ENCODE measurements around the gene EGF.
A peak's percentile ranks its signal among the peaks of the same experiment; 100 is the strongest.

The EGF gene

GRCh38 chr4:109981936-109982335 lies 69.3 kb downstream of the EGF start:
- Mint-ChIP-seq H3K27me3 (ENCODE audit: low read depth) (peaks cover 29% of the 10 kb centered on the region), H3K9me3 (no peaks in the 10 kb centered on the region), H3K36me3 (ENCODE audit: low read depth) (no peaks in the 10 kb centered on the region), H3K4me1 (ENCODE audit: low read depth) (no peaks in the 10 kb centered on the region), H3K27ac (no peak overlapping the region), H3K4me3 (no peak overlapping the region)
- DNase-seq (ENCODE audit: low spot score) = no peak

DNA sequence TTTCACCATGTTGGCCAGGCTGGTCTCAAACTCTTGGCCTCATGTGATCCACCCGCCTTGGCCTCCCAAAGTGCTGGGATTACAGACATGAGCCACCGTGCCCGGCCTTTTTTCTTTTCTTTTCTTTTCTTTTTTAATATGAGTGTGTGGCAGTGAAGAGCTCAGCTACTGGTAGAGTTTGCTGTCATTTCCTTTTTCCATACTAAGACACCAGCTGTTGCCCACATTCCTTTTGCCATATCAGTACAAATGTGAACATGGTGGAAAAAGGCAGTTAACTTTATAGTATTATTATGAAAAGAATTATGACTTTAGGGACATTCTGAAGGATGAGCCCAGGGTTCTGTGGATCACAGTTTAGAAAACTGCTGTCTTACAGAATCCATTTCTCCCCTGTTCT lies 69.8 kb downstream of the EGF start:
- no peak overlapping the region for H3K27ac Mint-ChIP-seq
- no peak for DNase-seq (ENCODE audit: low spot score)
- no peaks in the 10 kb centered on the region for H3K9me3 Mint-ChIP-seq
- no peaks in the 10 kb centered on the region for H3K36me3 Mint-ChIP-seq (ENCODE audit: low read depth)
- H3K4me3 Mint-ChIP-seq = no peak overlapping the region
- H3K4me1 Mint-ChIP-seq (ENCODE audit: low read depth) = no peaks in the 10 kb centered on the region
- peaks cover 29% of the 10 kb centered on the region for H3K27me3 Mint-ChIP-seq (ENCODE audit: low read depth)

- Mint-ChIP-seq H3K27ac (no peak overlapping the region), H3K4me1 (ENCODE audit: low read depth) (peaks cover 3% of the 10 kb centered on the region), H3K9me3 (no peaks in the 10 kb centered on the region), H3K27me3 (ENCODE audit: low read depth) (peaks cover 12% of the 10 kb centered on the region), H3K36me3 (ENCODE audit: low read depth) (no peaks in the 10 kb centered on the region), H3K4me3 (no peak overlapping the region)
- no peak for DNase-seq (ENCODE audit: low spot score)
Observed at GRCh38 chr4:109985993-109986974, 73.6 kb downstream of the EGF start.

GRCh38 chr4:109989044-109989443 lies 76.4 kb downstream of the EGF start:
- H3K4me3 Mint-ChIP-seq = no peak overlapping the region
- DNase-seq (ENCODE audit: low spot score) = no peak

GRCh38 chr4:109989618-109990017 lies 76.9 kb downstream of the EGF start:
- Mint-ChIP-seq H3K9me3 (no peaks in the 10 kb centered on the region), H3K27ac (no peak overlapping the region), H3K36me3 (ENCODE audit: low read depth) (no peaks in the 10 kb centered on the region), H3K4me1 (ENCODE audit: low read depth) (peaks cover 5% of the 10 kb centered on the region), H3K27me3 (ENCODE audit: low read depth) (peaks cover 10% of the 10 kb centered on the region), H3K4me3 (no peak overlapping the region)
- DNase-seq (ENCODE audit: low spot score) = no peak

More at GRCh38 chr4:109989044-109989443, 76.4 kb downstream of the EGF start:
- Mint-ChIP-seq H3K27me3 (ENCODE audit: low read depth) (peaks cover 10% of the 10 kb centered on the region), H3K36me3 (ENCODE audit: low read depth) (no peaks in the 10 kb centered on the region), H3K27ac (no peak overlapping the region), H3K4me1 (ENCODE audit: low read depth) (peaks cover 3% of the 10 kb centered on the region), H3K9me3 (no peaks in the 10 kb centered on the region)

GRCh38 chr4:109990261-109991257 lies 77.9 kb downstream of the EGF start:
- Mint-ChIP-seq H3K36me3 (ENCODE audit: low read depth) (no peaks in the 10 kb centered on the region), H3K9me3 (no peaks in the 10 kb centered on the region), H3K27ac (no peak overlapping the region), H3K4me3 (no peak overlapping the region), H3K27me3 (ENCODE audit: low read depth) (peaks cover 15% of the 10 kb centered on the region), H3K4me1 (ENCODE audit: low read depth) (peaks cover 5% of the 10 kb centered on the region)
- no peak for DNase-seq (ENCODE audit: low spot score)

DNA sequence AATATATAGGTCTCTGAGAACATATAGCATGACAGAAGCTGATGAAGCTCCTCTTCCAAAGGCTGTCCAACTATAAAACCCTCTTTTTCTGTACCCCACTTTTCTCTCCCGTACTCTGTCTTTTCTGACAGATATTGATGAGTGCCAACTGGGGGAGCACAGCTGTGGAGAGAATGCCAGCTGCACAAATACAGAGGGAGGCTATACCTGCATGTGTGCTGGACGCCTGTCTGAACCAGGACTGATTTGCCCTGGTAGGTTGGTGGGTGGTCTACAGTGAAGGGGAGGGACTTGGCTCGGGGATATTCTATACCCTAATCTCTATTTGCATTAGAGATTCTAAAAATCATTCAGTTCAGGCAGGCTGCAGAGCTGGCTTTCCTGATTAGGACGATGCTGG lies 80.4 kb downstream of the EGF start:
- H3K9me3 Mint-ChIP-seq = no peaks in the 10 kb centered on the region
- no peak for DNase-seq (ENCODE audit: low spot score)
- H3K4me1 Mint-ChIP-seq (ENCODE audit: low read depth) = peaks cover 5% of the 10 kb centered on the region
- peaks cover 12% of the 10 kb centered on the region for H3K27me3 Mint-ChIP-seq (ENCODE audit: low read depth)
- no peak overlapping the region for H3K27ac Mint-ChIP-seq
- H3K36me3 Mint-ChIP-seq (ENCODE audit: low read depth) = no peaks in the 10 kb centered on the region
- H3K4me3 Mint-ChIP-seq = no peak overlapping the region

GRCh38 chr4:109994415-109994827 lies 81.7 kb downstream of the EGF start:
- H3K27me3 Mint-ChIP-seq (ENCODE audit: low read depth) = peaks cover 10% of the 10 kb centered on the region
- no peaks in the 10 kb centered on the region for H3K36me3 Mint-ChIP-seq (ENCODE audit: low read depth)
- H3K4me1 Mint-ChIP-seq (ENCODE audit: low read depth) = peaks cover 7% of the 10 kb centered on the region
- no peaks in the 10 kb centered on the region for H3K9me3 Mint-ChIP-seq
- no peak overlapping the region for H3K27ac Mint-ChIP-seq
- DNase-seq (ENCODE audit: low spot score) = no peak
- H3K4me3 Mint-ChIP-seq = no peak overlapping the region

DNA sequence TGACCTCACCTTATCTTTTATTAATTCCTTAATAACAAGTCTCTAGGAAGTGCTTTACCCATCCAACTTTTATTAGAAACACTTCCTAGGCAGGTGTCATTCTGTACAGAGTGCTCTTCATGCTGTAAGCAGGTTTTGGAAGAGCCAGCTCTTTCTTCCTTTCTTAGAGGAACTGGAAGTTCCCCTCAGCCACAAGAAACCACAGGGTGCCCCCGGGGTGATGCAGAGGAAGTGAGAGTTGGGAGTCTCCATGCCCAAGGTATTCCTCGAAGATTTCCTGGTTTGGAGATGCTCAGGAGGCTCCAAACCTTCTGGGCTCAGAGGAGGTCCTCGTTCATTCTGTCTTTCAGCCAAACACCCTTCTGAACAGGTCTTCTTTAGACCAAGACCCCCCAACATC lies 83.8 kb downstream of the EGF start:
- DNase-seq (ENCODE audit: low spot score) = no peak

DNA sequence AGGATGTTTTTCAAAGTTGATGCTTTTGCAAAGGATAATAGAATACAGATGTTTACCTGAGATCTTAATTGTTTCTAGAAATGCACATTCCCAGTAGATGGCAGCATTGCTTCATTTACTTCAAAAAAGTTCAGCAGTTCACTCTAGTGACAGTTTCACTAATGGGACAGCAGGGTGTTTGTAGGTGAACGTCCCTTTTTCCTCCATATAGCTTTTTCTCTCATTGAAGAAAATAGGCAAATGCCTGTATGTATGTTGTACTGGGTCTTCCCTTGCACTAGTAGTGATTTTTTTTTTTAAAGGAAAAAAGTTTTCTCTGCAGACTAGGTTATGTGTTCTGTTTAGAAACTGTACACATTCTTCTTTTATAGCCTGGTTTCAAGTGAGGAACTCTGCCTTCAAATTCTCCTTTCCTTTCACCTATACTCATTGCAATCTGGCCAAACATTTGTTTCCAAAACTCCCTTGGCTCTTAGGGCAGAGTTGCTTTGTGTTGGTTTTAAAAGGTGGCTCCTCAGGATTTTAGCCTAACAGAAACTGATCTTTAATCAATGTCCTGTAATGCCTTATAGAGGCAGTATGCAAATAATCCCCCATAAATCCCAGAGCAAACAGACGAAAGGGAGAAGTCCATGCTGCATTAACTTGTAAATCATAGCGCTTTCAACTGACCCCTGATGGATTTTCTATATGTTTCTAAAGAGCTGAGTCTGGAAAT lies 86.3 kb downstream of the EGF start:
- Mint-ChIP-seq H3K27ac (no peak overlapping the region), H3K36me3 (ENCODE audit: low read depth) (no peaks in the 10 kb centered on the region), H3K9me3 (no peaks in the 10 kb centered on the region), H3K4me3 (no peak overlapping the region), H3K27me3 (ENCODE audit: low read depth) (peaks cover 16% of the 10 kb centered on the region), H3K4me1 (ENCODE audit: low read depth) (peaks cover 9% of the 10 kb centered on the region)
- no peak for DNase-seq (ENCODE audit: low spot score)

More for the DNA sequence above, 83.8 kb downstream of the EGF start:
- Mint-ChIP-seq H3K27me3 (ENCODE audit: low read depth) (peaks cover 16% of the 10 kb centered on the region), H3K4me1 (ENCODE audit: low read depth) (peaks cover 4% of the 10 kb centered on the region), H3K27ac (no peak overlapping the region), H3K36me3 (ENCODE audit: low read depth) (no peaks in the 10 kb centered on the region), H3K9me3 (no peaks in the 10 kb centered on the region), H3K4me3 (no peak overlapping the region)

DNA sequence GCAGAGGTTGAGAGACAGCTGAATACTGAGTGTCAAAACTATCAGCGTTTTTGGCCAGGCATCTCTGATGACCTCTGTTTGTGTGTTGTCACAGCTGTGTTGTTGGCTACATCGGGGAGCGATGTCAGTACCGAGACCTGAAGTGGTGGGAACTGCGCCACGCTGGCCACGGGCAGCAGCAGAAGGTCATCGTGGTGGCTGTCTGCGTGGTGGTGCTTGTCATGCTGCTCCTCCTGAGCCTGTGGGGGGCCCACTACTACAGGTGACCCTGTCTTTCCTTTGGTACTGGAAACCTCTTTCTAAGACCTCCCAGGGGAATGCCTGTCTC lies 86.9 kb downstream of the EGF start:
- Mint-ChIP-seq H3K27ac (no peak overlapping the region), H3K9me3 (no peaks in the 10 kb centered on the region), H3K36me3 (ENCODE audit: low read depth) (no peaks in the 10 kb centered on the region), H3K4me3 (no peak overlapping the region), H3K27me3 (ENCODE audit: low read depth) (peaks cover 20% of the 10 kb centered on the region), H3K4me1 (ENCODE audit: low read depth) (peaks cover 7% of the 10 kb centered on the region)
- DNase-seq (ENCODE audit: low spot score) = no peak

- no peak overlapping the region for H3K4me3 Mint-ChIP-seq
- H3K4me1 Mint-ChIP-seq (ENCODE audit: low read depth) = peaks cover 11% of the 10 kb centered on the region
- H3K36me3 Mint-ChIP-seq (ENCODE audit: low read depth) = no peaks in the 10 kb centered on the region
- H3K27ac Mint-ChIP-seq = no peak overlapping the region
- H3K9me3 Mint-ChIP-seq = no peaks in the 10 kb centered on the region
- peaks cover 15% of the 10 kb centered on the region for H3K27me3 Mint-ChIP-seq (ENCODE audit: low read depth)
- no peak for DNase-seq (ENCODE audit: low spot score)
Observed at GRCh38 chr4:110002326-110002725, 89.6 kb downstream of the EGF start.

DNA sequence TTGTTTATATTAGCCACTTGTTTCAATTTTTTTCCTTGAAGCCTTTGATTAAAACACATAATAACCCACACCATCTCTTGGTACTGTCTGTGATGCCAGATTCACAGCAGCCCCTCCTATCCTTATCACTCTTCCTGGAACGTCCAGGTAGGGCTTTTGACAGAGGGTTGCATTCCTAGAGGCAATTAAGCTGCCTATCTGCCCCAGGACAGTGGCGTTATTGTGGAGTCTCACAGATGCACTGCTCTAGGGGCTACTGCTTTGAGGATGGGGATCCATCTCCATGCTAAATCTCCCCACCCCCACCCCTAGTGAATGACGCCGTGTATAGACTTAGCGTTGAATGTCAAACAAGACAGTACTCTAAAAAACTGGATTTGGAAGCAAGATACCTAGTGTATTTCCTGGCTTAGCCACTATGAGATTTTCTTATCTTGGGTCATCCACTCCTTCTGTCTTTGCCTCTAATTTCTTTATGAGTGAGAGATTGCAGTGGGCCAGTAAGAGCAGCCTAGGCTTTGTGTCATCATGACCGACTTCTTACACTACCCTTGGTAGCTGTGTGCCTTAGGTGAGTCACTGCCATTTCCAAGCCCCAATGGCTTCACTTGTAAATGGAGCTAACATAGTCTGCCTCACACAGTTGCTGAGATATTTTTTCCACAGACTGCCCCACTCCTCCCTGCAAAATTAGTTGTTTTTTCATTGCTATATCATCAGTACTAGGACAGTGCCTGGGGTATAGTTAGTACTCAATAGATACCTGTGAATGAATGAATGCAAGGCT lies 90.9 kb downstream of the EGF start:
- H3K36me3 Mint-ChIP-seq (ENCODE audit: low read depth) = no peaks in the 10 kb centered on the region
- peaks cover 17% of the 10 kb centered on the region for H3K4me1 Mint-ChIP-seq (ENCODE audit: low read depth)
- H3K9me3 Mint-ChIP-seq = no peaks in the 10 kb centered on the region
- no peak overlapping the region for H3K4me3 Mint-ChIP-seq
- no peak overlapping the region for H3K27ac Mint-ChIP-seq
- peak; percentile 14 for DNase-seq (ENCODE audit: low spot score)
- H3K27me3 Mint-ChIP-seq (ENCODE audit: low read depth) = peaks cover 15% of the 10 kb centered on the region

All from T-helper 2 cell treated with Interferon-gamma antibody and Interleukin-4, amounts not matched to agents 5 μg/mL and 100 μg/mL, for 36 hours (primary cell).